AG04449 (cell line): ENCODE data around the gene NEU4.

ENCODE experiments used
- CTCF ChIA-PET: fragments of 350-600 bp; formaldehyde crosslinking; extraction: SDS; loops from one replicate; lab custom pipeline; 2021; ENCODE audit warnings: antibody characterized with exemption; lab: Yijun Ruan, JAX
- POLR2A ChIA-PET: fragments of 400-600, 350-600 bp; formaldehyde crosslinking; extraction: SDS; loops from one replicate; lab custom pipeline; 2020; ENCODE audit warnings: antibody characterized with exemption, inconsistent platforms; lab: Yijun Ruan, JAX
- DNase-seq: peaks from one replicate; pipeline ENCODE4 v3.0.0-alpha.2; 2010; ENCODE audit warnings: low read depth, low spot score
- H3K4me3 ChIP-seq: 2 replicates; pipeline ENCODE4 v1.5.1; 2011; ENCODE audit warnings: low read depth, mild to moderate bottlenecking, control low read depth, low read length
- CTCF ChIP-seq: IDR thresholded peaks from one replicate; pipeline ENCODE4 v1.5.1; 2011; ENCODE audit warnings: mild to moderate bottlenecking, moderate library complexity, low read length, control low read depth, inconsistent platforms; ENCODE audit not compliant: insufficient read depth; ENCODE audit errors: missing control alignments

Gene NEU4

DNA sequence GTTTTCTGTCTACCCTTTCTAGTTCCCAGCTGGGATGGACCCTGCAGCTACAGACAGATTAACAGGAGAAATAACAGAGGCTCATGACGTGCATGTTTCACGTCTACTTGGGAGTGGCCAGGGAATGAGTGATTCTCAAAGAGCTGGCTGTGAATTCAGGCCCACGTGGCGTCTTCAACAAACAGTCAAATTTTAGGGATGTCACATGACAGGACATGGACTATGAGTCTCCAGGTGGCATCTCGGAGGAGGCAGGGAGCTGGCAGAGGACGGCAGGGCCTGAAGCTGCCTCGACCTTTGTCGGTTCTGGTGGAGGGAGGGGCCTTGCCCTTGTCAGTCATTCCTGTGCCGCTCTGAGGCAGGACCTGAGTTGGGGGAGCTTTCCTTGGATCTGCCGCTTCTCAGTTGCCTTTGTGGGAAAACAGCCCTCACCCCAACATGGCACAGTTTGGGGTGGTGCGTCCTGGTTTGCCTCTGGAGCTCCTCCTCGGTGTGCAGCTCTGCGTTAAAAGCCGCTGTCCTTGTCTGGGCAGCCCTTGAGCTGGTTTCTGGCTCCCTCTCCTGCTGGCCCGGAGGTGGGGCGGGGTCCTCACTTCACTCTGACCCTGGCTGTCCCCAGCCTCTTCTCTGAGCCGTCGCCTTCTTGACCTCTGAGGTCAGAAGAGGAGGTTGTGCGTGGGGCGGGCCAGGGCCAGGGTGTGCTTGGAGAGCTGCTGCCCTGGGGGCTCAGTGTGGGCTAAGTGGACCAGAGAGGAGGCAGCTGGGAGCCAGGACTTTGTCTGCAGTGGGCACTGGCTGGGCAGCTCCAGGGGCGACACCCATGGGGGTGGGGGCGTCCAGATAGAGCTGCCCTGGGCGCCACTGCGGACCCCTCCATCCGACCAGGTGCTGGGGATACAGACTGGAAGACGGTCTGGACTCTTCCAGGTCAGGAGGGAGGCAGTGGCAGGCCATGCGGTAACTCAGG lies 44.4 kb upstream of the NEU4 start:
- no peak for DNase-seq
- ChIA-PET POLR2A (no interaction called here), CTCF (no interaction called here)
- no peak overlapping the region for H3K4me3 ChIP-seq
- TF ChIP-seq CTCF = no peak

GRCh38 chr2:241767464-241768250 lies 41.3 kb upstream of the NEU4 start:
- TF ChIP-seq CTCF = no peak
- ChIA-PET CTCF (no interaction called here), POLR2A (no interaction called here)
- no peak overlapping the region for H3K4me3 ChIP-seq
- no peak for DNase-seq

DNA sequence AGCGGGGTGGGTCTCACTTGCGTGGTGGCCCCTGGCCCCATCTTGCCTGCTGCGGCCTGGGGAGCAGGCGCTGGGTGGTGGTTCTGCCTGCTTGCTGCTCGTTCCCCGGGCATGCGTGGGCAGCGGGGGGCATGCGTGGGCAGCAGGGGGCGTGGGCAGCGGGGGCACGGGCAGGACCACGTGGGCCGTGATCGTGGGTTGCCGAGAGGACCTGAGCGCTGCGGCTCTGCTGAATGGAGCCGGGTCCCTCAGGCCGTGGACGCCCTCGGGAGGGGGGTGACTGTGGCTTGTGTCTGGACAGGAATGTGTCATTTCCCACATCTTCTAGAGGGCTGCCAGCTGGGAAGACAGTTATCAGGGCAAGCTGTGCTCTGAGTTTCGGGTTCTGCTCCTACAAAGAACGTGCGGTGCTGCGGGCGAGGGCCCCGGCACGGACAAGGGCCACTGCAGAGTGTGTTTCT lies 40.7 kb upstream of the NEU4 start:
- no peak for DNase-seq
- no peak for TF ChIP-seq CTCF
- CTCF ChIA-PET = no interaction called here
- H3K4me3 ChIP-seq = no peak overlapping the region
- POLR2A ChIA-PET = no interaction called here

- POLR2A ChIA-PET = no interaction called here
- TF ChIP-seq CTCF = no peak
Observed at GRCh38 chr2:241768850-241769249, 40.1 kb upstream of the NEU4 start.

DNA sequence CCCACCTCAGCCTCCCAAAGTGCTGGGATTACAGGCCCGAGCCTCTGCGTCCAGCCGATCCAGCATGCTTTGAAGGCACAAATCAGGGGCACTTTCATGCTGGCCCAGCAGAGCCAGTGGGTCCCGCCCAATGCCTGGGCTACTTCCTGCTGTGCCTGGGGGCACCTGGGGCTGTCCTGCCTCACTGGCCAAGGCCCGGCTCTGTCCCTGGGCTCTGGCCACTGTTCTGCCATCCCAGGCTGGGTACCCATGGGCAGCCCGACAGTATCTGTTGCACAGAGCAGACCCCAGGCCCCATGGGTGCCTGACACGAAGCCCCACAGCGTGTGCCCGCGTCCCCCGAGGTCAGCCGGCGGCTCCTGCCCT lies 39.2 kb upstream of the NEU4 start:
- DNase-seq = no peak
- no peak for TF ChIP-seq CTCF
- POLR2A ChIA-PET = no interaction called here
- H3K4me3 ChIP-seq = no peak overlapping the region
- CTCF ChIA-PET = no interaction called here

More at GRCh38 chr2:241768850-241769249, 40.1 kb upstream of the NEU4 start:
- CTCF ChIA-PET = no interaction called here
- no peak for DNase-seq
- no peak overlapping the region for H3K4me3 ChIP-seq

DNA sequence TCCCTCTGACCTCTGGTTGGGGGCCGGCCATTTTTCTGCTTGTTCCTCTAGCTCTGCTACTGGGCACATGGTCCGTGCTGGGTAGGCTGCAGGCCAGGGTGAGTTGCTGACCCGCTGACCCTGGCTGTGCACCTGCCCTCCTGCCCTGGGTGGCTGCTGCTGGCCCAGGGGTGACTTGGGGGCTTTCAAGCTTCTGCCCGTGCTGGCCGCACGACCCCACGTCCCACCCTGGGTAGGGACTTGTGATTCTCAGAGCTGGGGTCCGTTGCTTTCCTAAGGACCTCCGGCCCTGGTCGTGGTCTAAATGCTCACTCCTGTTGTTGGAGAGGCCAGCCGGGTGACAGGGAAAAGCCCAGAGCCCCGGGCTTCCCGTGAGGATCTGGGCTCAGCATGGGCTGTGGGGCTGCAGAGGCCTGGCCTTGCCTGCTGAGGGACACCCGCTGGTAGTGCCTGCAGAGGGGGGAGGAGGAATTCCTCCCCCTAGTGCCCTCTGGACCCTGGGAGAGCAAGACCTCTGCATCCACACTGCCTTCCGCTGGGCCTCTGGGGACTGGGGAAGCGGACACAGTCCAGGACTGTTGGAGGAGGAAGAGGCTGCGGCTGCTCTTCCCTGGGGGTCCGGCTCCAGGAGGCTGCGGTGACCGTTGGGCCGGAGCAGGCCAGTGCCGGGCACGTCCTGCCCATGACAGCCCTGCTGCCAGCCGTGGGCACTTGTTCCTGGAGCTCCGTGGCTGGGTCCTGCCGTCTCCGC lies 38.6 kb upstream of the NEU4 start:
- DNase-seq = no peak
- no peak overlapping the region for H3K4me3 ChIP-seq
- POLR2A ChIA-PET = no interaction called here
- CTCF ChIA-PET = no interaction called here
- TF ChIP-seq CTCF = no peak
